GM21526 (cell line): Measurements from ENCODE around the gene DGCR6L.
"Not testable (repeated sequence)": the region's sequence is repeated elsewhere in the genome, so short reads cannot be mapped to it uniquely, and the experiment has no call there.

Experiments used
- ATAC-seq: cut with Tn5 transposase; IDR thresholded peaks from one replicate; pipeline ENCODE4 v1.9.1; 2021; ENCODE audit warnings: moderate library complexity; ENCODE audit not compliant: unreplicated experiment, low FRiP score

Gene DGCR6L

DNA sequence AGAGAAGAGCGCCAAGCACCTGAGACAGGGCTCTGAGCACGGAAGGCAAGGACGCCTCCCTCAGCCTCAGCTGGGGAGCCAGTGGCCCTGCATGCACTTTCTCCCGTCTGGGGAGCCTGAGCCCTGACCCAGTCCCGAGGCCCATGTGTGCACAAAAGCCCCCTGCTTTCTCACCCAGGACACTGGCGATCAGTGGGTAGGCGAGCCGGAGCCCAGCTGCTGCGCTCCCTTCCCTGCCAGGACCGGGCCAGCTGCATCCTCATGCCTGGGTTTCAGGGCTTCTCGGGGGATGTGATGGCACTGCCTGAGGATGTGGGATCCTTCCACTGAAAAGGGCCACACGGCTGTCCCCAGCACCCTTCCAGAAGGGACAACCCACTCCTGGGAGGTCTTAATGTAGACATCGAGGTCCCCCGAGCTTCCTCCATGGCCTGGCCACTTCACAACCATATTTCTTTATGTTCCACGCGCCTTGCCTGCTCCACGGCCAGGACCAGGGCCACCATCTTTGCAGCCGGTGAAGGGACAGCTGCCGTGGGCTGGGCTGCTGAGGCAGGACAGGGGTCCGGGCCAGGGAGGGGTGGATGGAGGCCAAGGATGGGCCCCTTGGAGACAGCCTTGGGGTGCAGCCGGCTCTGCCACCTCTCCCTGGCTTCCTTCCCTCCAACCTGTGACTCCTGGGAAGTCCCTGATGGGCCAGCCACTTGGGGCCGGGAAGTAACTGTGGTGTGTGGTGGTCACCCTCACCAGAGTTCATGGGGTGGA, 41.0 kb downstream of the DGCR6L start:
- not testable (repeated sequence) for ATAC-seq

DNA sequence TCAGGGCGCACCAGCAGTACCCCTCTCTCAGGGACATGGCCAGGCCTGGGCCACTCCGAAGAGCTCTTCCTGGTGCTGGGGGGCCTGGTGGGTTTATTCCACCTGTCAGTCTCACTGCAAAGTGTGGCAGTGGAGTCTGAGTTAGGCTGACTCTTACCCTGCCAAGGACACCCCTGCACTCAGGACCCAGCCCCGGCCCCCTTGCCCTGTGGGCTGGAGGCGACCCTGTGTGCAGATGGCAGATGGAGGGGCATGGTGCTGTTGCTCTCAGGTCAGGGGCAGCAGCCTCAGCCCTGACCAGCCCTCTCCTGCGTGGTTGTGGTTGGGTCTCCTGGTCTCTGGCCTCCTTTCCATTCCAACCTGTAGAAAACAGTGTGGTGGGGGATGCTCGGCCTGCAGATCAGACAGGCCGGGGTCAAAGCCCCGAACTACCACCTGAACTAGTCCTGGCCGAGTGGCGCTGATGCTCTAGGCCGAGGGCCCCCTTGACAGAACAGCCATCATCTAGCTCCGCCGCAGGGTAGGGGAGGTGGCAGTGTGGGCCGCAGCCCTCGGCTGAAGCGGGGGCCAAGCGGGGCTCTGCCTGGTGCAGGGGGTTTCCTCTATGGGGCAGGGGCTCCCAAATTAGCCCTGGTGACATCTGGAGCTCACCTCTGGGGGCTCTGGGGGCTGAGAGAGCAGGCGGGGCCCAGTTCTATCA, 41.8 kb downstream of the DGCR6L start:
- ATAC-seq: not testable (repeated sequence)

- ATAC-seq: no peak
These were observed 43.4 kb downstream of the DGCR6L start for GRCh38 chr22:20276468-20276867.

GRCh38 chr22:20275836-20276235, 44.0 kb downstream of the DGCR6L start:
- ATAC-seq: no peak

DNA sequence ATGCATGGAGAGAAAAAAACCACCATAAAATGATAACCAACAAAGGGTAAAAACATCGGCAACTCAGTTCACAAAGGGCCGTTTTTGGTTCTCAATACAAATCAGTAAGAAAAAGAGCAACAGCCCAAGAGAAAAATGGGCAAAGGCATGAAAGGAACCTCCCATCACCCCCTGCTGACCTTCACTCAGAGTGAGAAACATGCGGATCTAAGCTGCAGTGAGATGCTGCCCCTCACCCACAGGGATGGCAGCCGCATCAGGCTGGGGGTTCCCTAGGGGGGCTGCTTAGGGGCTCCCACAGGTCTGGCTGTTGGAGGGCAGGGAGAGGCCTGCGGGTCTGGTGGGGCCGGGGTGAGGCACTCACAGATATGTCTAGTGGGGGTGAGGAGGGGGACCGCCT, 44.5 kb downstream of the DGCR6L start:
- ATAC-seq: not testable (repeated sequence)

DNA sequence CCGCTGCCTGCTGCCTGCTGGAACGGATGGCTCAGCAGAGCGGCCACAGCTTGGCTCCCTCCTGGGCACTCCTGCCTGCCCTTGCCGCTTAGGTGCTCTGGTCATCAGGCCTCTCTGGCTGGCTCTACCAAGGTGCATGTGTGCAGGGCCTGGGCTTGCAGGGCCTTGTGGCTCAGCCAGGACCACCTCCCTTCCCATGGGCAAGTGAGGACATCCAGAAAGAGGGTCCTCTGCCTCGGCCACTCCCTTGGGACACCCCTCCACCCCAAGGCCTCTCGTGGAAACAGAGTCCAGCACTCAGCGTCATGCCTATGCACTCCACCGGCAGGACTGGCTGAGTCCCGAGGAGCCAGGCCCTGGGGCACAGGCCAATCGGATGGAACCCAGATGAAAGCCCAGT, 45.5 kb downstream of the DGCR6L start:
- not testable (repeated sequence) for ATAC-seq

GRCh38 chr22:20273758-20274181, 46.1 kb downstream of the DGCR6L start:
- no peak for ATAC-seq

DNA sequence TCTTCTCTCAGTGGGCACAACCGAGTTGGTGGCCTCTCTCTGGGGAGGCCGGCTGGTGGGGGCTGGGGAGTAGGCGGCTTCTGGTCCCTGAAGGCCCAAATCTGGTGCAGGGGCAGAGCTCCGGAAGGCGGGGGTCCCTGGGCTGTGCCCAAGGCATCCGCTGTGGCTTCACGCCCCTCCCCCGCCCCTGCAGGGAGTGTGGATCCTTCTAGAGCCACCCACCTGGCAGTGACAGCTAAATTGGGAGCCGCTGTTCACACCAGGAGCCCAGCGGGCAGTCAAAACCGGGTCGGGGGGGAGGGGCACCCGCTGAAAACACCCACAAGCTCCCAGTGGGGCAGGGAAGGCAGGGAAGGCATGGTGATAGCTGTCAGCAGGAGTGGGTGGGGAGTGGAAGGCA, 47.2 kb downstream of the DGCR6L start:
- ATAC-seq: no peak

DNA sequence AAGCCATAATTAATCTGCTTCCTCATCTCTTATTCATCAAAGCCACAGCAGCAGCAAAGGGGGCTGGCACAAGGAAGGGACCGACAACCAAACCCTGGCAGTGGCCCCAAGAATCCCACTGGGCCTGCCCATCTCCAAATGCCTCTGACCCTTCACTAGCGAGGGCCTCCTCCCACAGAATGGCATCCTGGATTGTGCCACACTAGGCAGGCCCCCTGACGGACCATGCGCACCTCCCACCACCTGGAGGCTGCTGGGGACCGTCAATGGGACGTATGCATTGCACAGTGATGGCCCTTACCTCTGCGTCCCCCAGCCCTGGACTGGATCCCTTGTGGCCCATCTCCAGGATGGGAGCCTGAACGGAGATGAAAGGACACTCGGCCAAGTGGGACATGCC, 47.7 kb downstream of the DGCR6L start:
- no peak for ATAC-seq

GRCh38 chr22:20271114-20271994, 48.5 kb downstream of the DGCR6L start:
- ATAC-seq: no peak

GRCh38 chr22:20270190-20271113, 49.4 kb downstream of the DGCR6L start:
- ATAC-seq: not testable (repeated sequence)

GRCh38 chr22:20269673-20270072, 50.2 kb downstream of the DGCR6L start:
- ATAC-seq: not testable (repeated sequence)

GRCh38 chr22:20269201-20269600, 50.7 kb downstream of the DGCR6L start:
- ATAC-seq: not testable (repeated sequence)

DNA sequence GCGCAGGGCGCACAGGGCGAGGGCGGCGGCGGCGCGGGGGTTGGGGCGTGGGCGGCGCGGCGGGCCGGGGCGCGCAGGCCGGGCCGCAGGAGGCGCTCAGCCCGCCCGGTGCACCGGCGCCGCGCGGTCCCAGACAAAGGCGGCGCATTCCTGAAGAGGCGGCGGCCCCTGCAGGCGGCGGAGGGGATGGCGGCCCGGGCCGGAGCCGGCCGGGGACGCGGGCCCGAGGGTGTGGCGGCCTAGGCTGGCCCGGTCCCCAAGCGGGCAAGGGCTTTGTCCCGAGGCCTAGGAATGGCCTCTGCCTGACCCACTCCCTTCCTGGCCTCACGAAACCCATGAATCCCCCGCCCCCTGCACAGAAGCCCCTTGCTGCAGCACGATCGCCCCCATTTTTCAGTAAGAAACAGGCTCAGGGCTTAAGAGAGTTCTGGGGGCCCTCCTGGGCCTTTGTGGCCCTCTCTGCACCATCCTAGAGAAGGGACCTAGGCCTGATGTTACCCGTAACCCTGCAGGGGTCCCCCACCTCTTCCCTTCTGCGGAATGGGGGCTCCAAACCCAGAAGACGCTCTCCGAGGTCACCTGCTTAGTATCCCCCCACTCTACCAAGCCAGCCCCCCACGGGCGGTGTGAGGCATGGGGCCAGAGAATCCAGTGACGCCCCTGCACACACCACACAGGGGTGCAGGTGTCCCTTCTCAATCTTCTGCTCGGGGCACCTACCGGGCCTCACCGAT, 51.4 kb downstream of the DGCR6L start, which contains the start of gene RTN4R:
Gene RTN4R (minus strand): TSS at position 40 of the 734 bp plus-strand sequence. CDS start 226 bp downstream, outside the sequence.
- no peak for ATAC-seq

GRCh38 chr22:20267441-20268278, 52.2 kb downstream of the DGCR6L start:
- ATAC-seq: no peak

DNA sequence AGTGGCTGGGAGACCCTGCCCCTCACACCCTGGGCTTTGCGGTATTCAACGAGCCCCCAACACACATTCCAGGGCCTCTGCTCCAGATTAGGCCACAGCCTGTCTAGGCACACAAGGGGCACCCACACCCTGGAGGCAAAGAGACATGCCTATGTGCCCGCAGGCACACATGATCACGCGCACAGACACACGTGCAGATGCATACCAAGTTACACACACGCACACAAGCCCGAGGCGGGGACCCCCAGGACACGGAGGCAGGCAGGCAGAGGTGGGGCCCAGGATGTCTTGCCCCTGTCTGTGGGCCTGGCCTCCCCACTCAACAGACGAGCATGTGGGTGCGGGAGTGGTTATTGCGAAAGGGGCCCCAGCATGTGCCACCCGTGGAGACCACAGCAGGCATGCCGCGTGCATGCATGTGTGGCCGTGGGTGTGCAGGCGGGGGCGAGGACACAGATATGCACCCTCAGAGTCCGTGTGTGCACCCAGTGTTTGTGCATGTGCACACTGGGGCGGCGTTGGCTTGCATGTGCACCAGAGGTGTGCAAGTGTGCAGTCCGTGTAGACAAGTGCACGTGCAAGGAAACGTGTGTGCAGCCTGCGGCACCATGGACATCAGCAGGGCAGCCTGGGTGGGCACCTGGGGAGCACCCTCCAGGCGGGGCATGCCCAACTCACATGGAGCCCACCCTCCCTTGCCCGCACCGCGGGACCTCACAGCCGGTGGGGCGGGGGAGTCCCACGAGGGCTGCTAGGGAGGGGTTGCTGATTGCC, 53.0 kb downstream of the DGCR6L start:
- not testable (repeated sequence) for ATAC-seq
